ENCODE results near the gene ANGPTL4. TPM values are rescaled to one million over a fixed set of nuclear protein-coding genes. Genes with fewer than 3 reads are reported as not detected.

The ANGPTL4 gene
- total RNA-seq, 1 experiment from 2014 or later: not detected

DNA sequence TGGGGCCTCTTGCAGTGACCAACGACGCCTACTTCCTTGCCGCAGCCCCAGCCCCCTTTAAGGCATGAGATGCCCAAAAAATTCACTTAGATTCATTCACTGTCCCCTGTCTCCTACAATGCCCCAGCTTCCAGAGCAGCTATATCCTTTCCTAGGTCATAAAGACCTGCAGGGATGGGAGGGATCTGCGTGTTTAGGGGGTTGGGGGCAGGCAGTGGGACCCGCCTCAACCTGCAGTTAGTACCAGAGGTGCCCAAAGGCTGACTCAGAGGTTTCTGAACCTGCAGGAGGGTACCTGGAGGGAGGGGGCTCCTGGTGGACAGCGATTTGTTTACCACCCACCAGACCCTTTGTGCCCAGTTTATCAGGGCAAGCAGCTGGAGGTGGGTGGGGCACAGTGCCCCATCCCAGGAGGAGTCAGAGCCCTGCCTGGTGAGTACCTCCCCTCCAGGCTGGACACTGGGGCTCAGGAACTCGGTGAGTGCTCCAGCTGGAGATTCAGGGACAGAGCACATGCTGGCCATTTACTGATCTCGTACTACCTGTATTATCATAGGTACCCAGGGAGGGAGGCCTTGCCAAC, 32.6 kb upstream of the ANGPTL4 start:
- Histone ChIP-seq H3F3A (ENCODE audit: insufficient read depth, low read depth) (peaks cover 22% of the 10 kb centered on the region; the same call in 1 of the 2 replicates), H3K36me3 (ENCODE audit: low read depth) (no peaks in the 10 kb centered on the region), H3K27ac (no peak overlapping the region), H2AFZ (no peak overlapping the region), H3K4me2 (no peak overlapping the region), H3K9me2 (ENCODE audit: insufficient read depth) (no peaks in the 10 kb centered on the region), H3K4me1 (replicated peaks; ENCODE audit: insufficient read depth) (no peaks in the 10 kb centered on the region), H3K27me3 (ENCODE audit: insufficient read depth, low read depth) (no peaks in the 10 kb centered on the region), H3K4me3 (no peak overlapping the region), H3K79me2 (ENCODE audit: low read depth) (no peaks in the 10 kb centered on the region), H3K9me3 (ENCODE audit: insufficient read depth, low read depth) (no peaks in the 10 kb centered on the region), H4K20me1 (ENCODE audit: insufficient read depth) (no peaks in the 10 kb centered on the region)
- CTCF ChIA-PET: no interaction called here
- TF ChIP-seq, protein P1, sequence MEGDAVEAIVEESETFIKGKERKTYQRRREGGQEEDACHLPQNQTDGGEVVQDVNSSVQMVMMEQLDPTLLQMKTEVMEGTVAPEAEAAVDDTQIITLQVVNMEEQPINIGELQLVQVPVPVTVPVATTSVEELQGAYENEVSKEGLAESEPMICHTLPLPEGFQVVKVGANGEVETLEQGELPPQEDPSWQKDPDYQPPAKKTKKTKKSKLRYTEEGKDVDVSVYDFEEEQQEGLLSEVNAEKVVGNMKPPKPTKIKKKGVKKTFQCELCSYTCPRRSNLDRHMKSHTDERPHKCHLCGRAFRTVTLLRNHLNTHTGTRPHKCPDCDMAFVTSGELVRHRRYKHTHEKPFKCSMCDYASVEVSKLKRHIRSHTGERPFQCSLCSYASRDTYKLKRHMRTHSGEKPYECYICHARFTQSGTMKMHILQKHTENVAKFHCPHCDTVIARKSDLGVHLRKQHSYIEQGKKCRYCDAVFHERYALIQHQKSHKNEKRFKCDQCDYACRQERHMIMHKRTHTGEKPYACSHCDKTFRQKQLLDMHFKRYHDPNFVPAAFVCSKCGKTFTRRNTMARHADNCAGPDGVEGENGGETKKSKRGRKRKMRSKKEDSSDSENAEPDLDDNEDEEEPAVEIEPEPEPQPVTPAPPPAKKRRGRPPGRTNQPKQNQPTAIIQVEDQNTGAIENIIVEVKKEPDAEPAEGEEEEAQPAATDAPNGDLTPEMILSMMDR (conservative IDR thresholded peaks at IDR 0.05): no peak
- TF ChIP-seq EZH2 (IDR thresholded peaks at IDR 0.05; ENCODE audit: low read depth): no peak
- POLR2A ChIA-PET (ENCODE audit: unreplicated experiment): no interaction called here
- intact Hi-C loops (cut with micrococcal nuclease; ENCODE audit: unreplicated experiment): no loop called here
- BruUV-seq (replicated peaks): no TSS peak
- DNase-seq: no peak

DNA sequence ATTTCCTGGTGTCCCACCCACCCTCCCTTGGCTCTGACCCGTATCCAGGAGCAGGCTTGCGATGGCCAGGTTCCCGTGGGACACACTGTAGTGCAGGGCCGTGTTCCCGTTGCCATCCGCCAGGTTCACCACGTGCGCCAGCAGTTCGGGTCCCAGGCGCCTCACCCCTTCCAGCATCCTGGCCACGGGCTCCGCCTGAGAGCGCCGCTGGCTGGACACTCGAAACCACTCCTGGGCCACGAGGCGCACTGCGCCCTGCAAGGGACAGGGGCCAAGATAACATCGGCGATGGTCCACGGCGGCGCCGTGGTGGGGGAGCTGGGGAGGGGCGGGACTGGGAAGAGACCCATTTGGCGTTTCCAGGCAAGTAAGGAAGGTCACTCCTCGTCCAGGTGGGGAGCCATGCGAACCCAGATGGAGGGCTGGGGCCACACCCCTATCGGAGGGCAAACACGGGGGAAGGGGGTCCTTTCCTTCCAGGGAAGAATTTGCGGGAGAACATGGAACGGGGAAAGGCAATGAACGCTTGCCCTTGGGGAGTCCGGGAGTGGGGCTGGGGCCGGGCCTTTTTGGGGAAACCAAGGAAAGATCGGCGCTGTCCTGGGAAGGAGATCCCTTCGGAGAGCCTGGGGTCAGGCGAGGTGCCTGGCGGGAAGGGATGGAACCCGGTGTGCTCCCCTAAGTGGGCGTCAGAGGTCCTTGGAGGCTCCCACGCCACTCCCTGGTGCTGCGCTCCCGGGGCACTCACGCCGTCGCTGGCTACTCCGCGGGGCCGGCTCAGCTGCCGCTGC, 30.8 kb upstream of the ANGPTL4 start:
- Histone ChIP-seq H3K36me3 (ENCODE audit: low read depth) (no peaks in the 10 kb centered on the region), H3K4me3 (no peak overlapping the region), H3K27me3 (ENCODE audit: insufficient read depth, low read depth) (no peaks in the 10 kb centered on the region), H3K9me3 (ENCODE audit: insufficient read depth, low read depth) (no peaks in the 10 kb centered on the region), H3K27ac (no peak overlapping the region), H4K20me1 (ENCODE audit: insufficient read depth) (no peaks in the 10 kb centered on the region), H3F3A (ENCODE audit: insufficient read depth, low read depth) (peaks cover 17% of the 10 kb centered on the region; the same call in 1 of the 2 replicates), H3K79me2 (ENCODE audit: low read depth) (no peaks in the 10 kb centered on the region), H3K4me1 (replicated peaks; ENCODE audit: insufficient read depth) (no peaks in the 10 kb centered on the region), H2AFZ (no peak overlapping the region), H3K4me2 (no peak overlapping the region), H3K9me2 (ENCODE audit: insufficient read depth) (no peaks in the 10 kb centered on the region)
- intact Hi-C loops (cut with micrococcal nuclease; ENCODE audit: unreplicated experiment): no loop called here
- POLR2A ChIA-PET (ENCODE audit: unreplicated experiment): no interaction called here
- peak in 1 of 2 experiments; percentile 1 for DNase-seq
- BruUV-seq (replicated peaks): no TSS peak
- TF ChIP-seq EZH2 (IDR thresholded peaks at IDR 0.05; ENCODE audit: low read depth): no peak
- TF ChIP-seq, protein P1 (conservative IDR thresholded peaks at IDR 0.05): no peak
- CTCF ChIA-PET: no interaction called here

DNA sequence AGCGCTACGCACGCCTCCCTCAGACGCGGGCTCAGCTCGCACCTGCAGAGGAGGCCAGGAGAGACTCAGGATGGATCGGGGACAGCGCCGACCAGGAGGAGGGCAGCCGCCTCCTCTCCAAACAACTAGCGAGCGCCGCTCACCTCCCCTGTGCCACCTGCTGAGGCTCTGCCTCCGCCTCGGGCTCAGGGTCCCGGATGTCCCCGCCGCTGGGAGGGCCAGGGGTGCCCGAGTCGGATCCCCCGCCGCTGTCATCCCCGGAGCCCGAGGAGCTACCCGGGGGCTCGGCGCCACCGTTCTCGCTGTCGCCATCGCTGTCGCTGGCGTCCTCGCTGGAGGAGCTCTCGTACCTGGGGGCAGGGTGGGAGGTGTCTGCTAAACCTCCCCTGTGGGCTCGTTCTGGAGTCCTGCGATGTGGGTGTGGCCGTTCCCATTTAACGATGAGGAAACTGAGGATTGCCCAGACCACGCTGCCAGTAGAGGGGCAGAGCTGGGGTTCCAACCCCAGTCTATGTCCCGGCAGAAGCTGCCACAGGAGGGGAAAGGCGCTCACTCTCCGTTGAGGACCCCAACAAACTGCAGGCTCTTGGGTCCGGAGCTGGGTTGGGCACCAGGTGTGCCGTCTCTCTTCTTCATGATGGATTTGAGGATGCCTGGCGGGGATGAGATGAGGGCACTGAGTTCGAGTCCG, 30.0 kb upstream of the ANGPTL4 start:
- Histone ChIP-seq H3K36me3 (ENCODE audit: low read depth) (no peaks in the 10 kb centered on the region), H3K4me3 (no peak overlapping the region), H3K27me3 (ENCODE audit: insufficient read depth, low read depth) (no peaks in the 10 kb centered on the region), H4K20me1 (ENCODE audit: insufficient read depth) (no peaks in the 10 kb centered on the region), H2AFZ (no peak overlapping the region), H3K9me2 (ENCODE audit: insufficient read depth) (no peaks in the 10 kb centered on the region), H3K27ac (no peak overlapping the region), H3K79me2 (ENCODE audit: low read depth) (no peaks in the 10 kb centered on the region), H3F3A (ENCODE audit: insufficient read depth, low read depth) (peaks cover 19% of the 10 kb centered on the region), H3K4me2 (no peak overlapping the region), H3K4me1 (replicated peaks; ENCODE audit: insufficient read depth) (no peaks in the 10 kb centered on the region), H3K9me3 (ENCODE audit: insufficient read depth, low read depth) (no peaks in the 10 kb centered on the region)
- intact Hi-C loops (cut with micrococcal nuclease; ENCODE audit: unreplicated experiment): no loop called here
- DNase-seq: no peak
- BruUV-seq (replicated peaks): no TSS peak
- TF ChIP-seq, protein P1 (conservative IDR thresholded peaks at IDR 0.05): no peak
- no peak for TF ChIP-seq EZH2 (IDR thresholded peaks at IDR 0.05; ENCODE audit: low read depth)
- CTCF ChIA-PET: interaction anchor here (0.7 kb wide), 1 partner anchor 331 kb away, joined by 3 read pairs; no protein-coding TSS in a partner anchor
- POLR2A ChIA-PET (ENCODE audit: unreplicated experiment): interaction anchor here (0.6 to 0.7 kb wide), 2 partner anchors 79 to 180 kb away, joined by 3 read pairs; partner anchors contain the start of genes MARCHF2 and ZNF414

Data from PC-9 (cell line).